Hematopoietic multipotent progenitor cell (in vitro differentiated cells): Measurements from ENCODE around the gene ERBB3. TPM values are rescaled to one million over a fixed set of nuclear protein-coding genes. Genes with fewer than 3 reads are reported as not detected.
"Not testable (repeated sequence)": the region's sequence is repeated elsewhere in the genome, so short reads cannot be mapped to it uniquely, and the experiment has no call there.

Experiments
- DNase-seq, 3 donors: peaks; one replicate each; pipeline ENCODE4 v3.0.0-alpha.2; 2011 to 2015; ENCODE audit warnings: low read depth in 2 of 3, low spot score in 2 of 3
- total RNA-seq: library from RNA; depleted of rRNA; stranded (reverse); fragments of >200 nt; gene quantifications from one replicate; pipeline ENCODE4 v1.2.3, GENCODE V29; 2012

ERBB3 gene
- total RNA-seq, 1 donor = 0.27 TPM

- no peak for DNase-seq
Observed at GRCh38 chr12:56107242-56107641, 27.3 kb downstream of the ERBB3 start.

GRCh38 chr12:56110571-56110970 lies 30.6 kb downstream of the ERBB3 start:
- DNase-seq = no peak

GRCh38 chr12:56114084-56114483 lies 34.1 kb downstream of the ERBB3 start:
- no peak for DNase-seq

GRCh38 chr12:56115329-56115728 lies 35.4 kb downstream of the ERBB3 start:
- DNase-seq = no peak

- DNase-seq = peak; percentile 91 to 97 (median 94)
Observed at GRCh38 chr12:56116267-56117081, 36.5 kb downstream of the ERBB3 start, which contains the start of gene RPL41. RPL41 (plus strand) TSS chr12:56116633.

GRCh38 chr12:56117082-56117706 lies 37.2 kb downstream of the ERBB3 start:
- DNase-seq = not testable (repeated sequence)

- peak; percentile 96 to 100 (median 99) for DNase-seq
Observed at GRCh38 chr12:56117778-56118687, 38.1 kb downstream of the ERBB3 start, which contains the start of gene ZC3H10. ZC3H10 (plus strand) TSS chr12:56118266; CDS start chr12:56120563, 2,297 bp downstream.

GRCh38 chr12:56118688-56119357 lies 38.9 kb downstream of the ERBB3 start:
- DNase-seq = no peak

GRCh38 chr12:56119361-56119796 lies 39.4 kb downstream of the ERBB3 start:
- DNase-seq = peak in 2 of 3 donors; percentile 73 to 88

GRCh38 chr12:56120158-56120846 lies 40.3 kb downstream of the ERBB3 start:
- no peak for DNase-seq

GRCh38 chr12:56121204-56121870 lies 41.4 kb downstream of the ERBB3 start:
- DNase-seq = no peak

- DNase-seq = no peak
Observed at GRCh38 chr12:56122637-56123036, 42.7 kb downstream of the ERBB3 start.

- DNase-seq = no peak
Observed at GRCh38 chr12:56124133-56124532, 44.2 kb downstream of the ERBB3 start.

- DNase-seq = peak in 2 of 3 donors; percentile 66 to 78
Observed at GRCh38 chr12:56126732-56127239, 46.8 kb downstream of the ERBB3 start.

GRCh38 chr12:56127485-56127887 lies 47.5 kb downstream of the ERBB3 start:
- DNase-seq = no peak

- peak; percentile 92 to 100 (median 100) for DNase-seq
Observed at GRCh38 chr12:56127888-56128669, 48.1 kb downstream of the ERBB3 start, which contains the start of gene ESYT1. ESYT1 (plus strand) TSS chr12:56128267; CDS start chr12:56128320, 53 bp downstream.

- DNase-seq = no peak
Observed at GRCh38 chr12:56128670-56129205, 48.8 kb downstream of the ERBB3 start.
